Measurements from ENCODE around the gene C12orf76. TPM values are rescaled to one million over a fixed set of nuclear protein-coding genes. Genes with fewer than 3 reads are reported as not detected.
A peak's percentile ranks its signal among the peaks of the same experiment; 100 is the strongest.

The C12orf76 gene
- total and polyA plus RNA-seq, 10 of the 15 experiments (the other 5 are each of a cell fraction or from before 2014, with no cell fraction given): 3.6 to 20.4 (median 10.7) TPM

- H3K4me3 ChIP-seq: peak overlapping the region; percentile 58
- CTCF ChIA-PET: interaction anchor here (0.9 to 3.0 kb wide), 5 partner anchors 9 to 232 kb away, joined by 3 to 14 read pairs (median 5); partner anchors contain the start of genes ANKRD13A and GIT2
- H3K9ac ChIP-seq (ENCODE audit: control insufficient read depth, insufficient read depth, low read length): 0 out of 2 replicates have a peak overlapping the region, but pooled peaks have one; percentile 47
- H3K27me3 ChIP-seq (replicated peaks in 1 of 2; ENCODE audit: control insufficient read depth in 2 of 2, insufficient read depth in 2 of 2, low read length in 1 of 2): no peaks in the 10 kb centered on the region
- 10% methylated on average over 6 of the region's 6 CpGs for WGBS (ENCODE audit: insufficient coverage, insufficient replicate concordance, low lambda C conversion rate, missing lambda C conversion rate)
- no peaks in the 10 kb centered on the region for H4K20me1 ChIP-seq (ENCODE audit: control insufficient read depth, insufficient read depth)
- intact Hi-C loops (cut with micrococcal nuclease; ENCODE audit: unreplicated experiment) (no loop called here), in situ Hi-C loops (cut with MboI) (no loop called here)
- H3K36me3 ChIP-seq (ENCODE audit: control insufficient read depth in 2 of 2, insufficient read depth in 2 of 2, low read length in 1 of 2): peaks cover 1 to 26% of the 10 kb centered on the region in 2 experiments
- H3K27ac ChIP-seq (ENCODE audit: control insufficient read depth, insufficient read depth): peak overlapping the region; percentile 83
- H3K4me2 ChIP-seq (ENCODE audit: control insufficient read depth, insufficient read depth): peak overlapping the region; percentile 91
- ATAC-seq (peak; percentile 89), DNase-seq (ENCODE audit: low read depth, low spot score) (no peak), FAIRE-seq (no peak)
- no peak overlapping the region; the same call in 1 of the 2 replicates for H2AFZ ChIP-seq (ENCODE audit: control insufficient read depth, low read depth, low read length)
- RAD21 ChIA-PET (ENCODE audit: unreplicated experiment): interaction anchor here (1.2 to 3.2 kb wide), 5 partner anchors 8 to 17 kb away, joined by 3 to 31 read pairs (median 8); partner anchors contain the start of genes ANKRD13A and GIT2
- no TSS peak for BruUV-seq (replicated peaks)
- POLR2A ChIA-PET: interaction anchor here (1.1 to 5.1 kb wide), 5 partner anchors 10 to 67 kb away, joined by 4 to 40 read pairs (median 10); partner anchors contain the start of genes ANKRD13A and GIT2
- peaks cover 38% of the 10 kb centered on the region for H3K79me2 ChIP-seq (ENCODE audit: control insufficient read depth, insufficient read depth, low read length)
- H3K4me1 ChIP-seq (ENCODE audit: control insufficient read depth, insufficient read depth, low read length): peaks cover 40% of the 10 kb centered on the region
- H3K9me3 ChIP-seq (replicated peaks; ENCODE audit: control insufficient read depth, insufficient read depth, low read length): no peaks in the 10 kb centered on the region
- SMC1A ChIA-PET (ENCODE audit: uncharacterized antibody, unreplicated experiment): interaction anchor here (1.0 to 4.3 kb wide), 7 partner anchors 10 to 69 kb away, joined by 3 to 32 read pairs (median 7); partner anchors contain the start of genes ANKRD13A and GIT2
- no peak for TF ChIP-seq MAX (IDR thresholded peaks at IDR 0.05; ENCODE audit: low read depth, low read length)
- TF ChIP-seq IKZF2 (IDR thresholded peaks at IDR 0.05): peak; percentile 20 to 27; a peak in 1 of 4 replicates
- peak; percentile 13 for TF ChIP-seq MEF2B (IDR thresholded peaks at IDR 0.05; ENCODE audit: partially characterized antibody, poor library complexity, severe bottlenecking)
- TF ChIP-seq TCF12 (IDR thresholded peaks at IDR 0.05; ENCODE audit: low read depth, low read length): no peak
- TF ChIP-seq CREM (IDR thresholded peaks at IDR 0.05; ENCODE audit: low read depth): peak; percentile 67
- TF ChIP-seq ATF7 (IDR thresholded peaks at IDR 0.05; ENCODE audit: low read depth): peak; percentile 82
- TF ChIP-seq EP300 (IDR thresholded peaks at IDR 0.05; ENCODE audit: borderline replicate concordance in 1 of 2, control insufficient read depth in 1 of 2, low read depth in 2 of 2, low read length in 2 of 2): no peak
- no peak for TF ChIP-seq JUND (IDR thresholded peaks at IDR 0.05; ENCODE audit: low read depth, low read length)
- TF ChIP-seq CBX3 (IDR thresholded peaks at IDR 0.05; ENCODE audit: borderline replicate concordance, low read depth): no peak
- TF ChIP-seq HDAC6 (IDR thresholded peaks at IDR 0.05; ENCODE audit: unreplicated experiment): no peak
- TF ChIP-seq KAT2A (conservative IDR thresholded peaks at IDR 0.05; ENCODE audit: control insufficient read depth, low read depth, low read length): no peak
- peak; percentile 20 for TF ChIP-seq SP1 (IDR thresholded peaks at IDR 0.05; ENCODE audit: low read depth, low read length)
- 0 out of 4 replicates have a peak, but pooled peaks of 1 of the 2 experiments have one; percentile 67 for TF ChIP-seq CEBPB (IDR thresholded peaks at IDR 0.05; ENCODE audit: borderline replicate concordance in 1 of 2, low read depth in 2 of 2, low read length in 2 of 2)
- TF ChIP-seq, protein P1, sequence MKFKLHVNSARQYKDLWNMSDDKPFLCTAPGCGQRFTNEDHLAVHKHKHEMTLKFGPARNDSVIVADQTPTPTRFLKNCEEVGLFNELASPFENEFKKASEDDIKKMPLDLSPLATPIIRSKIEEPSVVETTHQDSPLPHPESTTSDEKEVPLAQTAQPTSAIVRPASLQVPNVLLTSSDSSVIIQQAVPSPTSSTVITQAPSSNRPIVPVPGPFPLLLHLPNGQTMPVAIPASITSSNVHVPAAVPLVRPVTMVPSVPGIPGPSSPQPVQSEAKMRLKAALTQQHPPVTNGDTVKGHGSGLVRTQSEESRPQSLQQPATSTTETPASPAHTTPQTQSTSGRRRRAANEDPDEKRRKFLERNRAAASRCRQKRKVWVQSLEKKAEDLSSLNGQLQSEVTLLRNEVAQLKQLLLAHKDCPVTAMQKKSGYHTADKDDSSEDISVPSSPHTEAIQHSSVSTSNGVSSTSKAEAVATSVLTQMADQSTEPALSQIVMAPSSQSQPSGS (IDR thresholded peaks at IDR 0.05; ENCODE audit: low read length): peak; percentile 67
- TF ChIP-seq BACH1 (IDR thresholded peaks at IDR 0.05; ENCODE audit: borderline replicate concordance): no peak
- TF ChIP-seq, protein P2, sequence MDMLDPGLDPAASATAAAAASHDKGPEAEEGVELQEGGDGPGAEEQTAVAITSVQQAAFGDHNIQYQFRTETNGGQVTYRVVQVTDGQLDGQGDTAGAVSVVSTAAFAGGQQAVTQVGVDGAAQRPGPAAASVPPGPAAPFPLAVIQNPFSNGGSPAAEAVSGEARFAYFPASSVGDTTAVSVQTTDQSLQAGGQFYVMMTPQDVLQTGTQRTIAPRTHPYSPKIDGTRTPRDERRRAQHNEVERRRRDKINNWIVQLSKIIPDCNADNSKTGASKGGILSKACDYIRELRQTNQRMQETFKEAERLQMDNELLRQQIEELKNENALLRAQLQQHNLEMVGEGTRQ (IDR thresholded peaks at IDR 0.05; ENCODE audit: borderline replicate concordance, low read depth, low read length): no peak
- TF ChIP-seq PAX8 (IDR thresholded peaks at IDR 0.05): no peak
- no peak for TF ChIP-seq TAF1 (IDR thresholded peaks at IDR 0.05; ENCODE audit: borderline replicate concordance, low read depth, low read length)
- TF ChIP-seq STAT3 (IDR thresholded peaks at IDR 0.05; ENCODE audit: low read depth, low read length): no peak
- TF ChIP-seq SIN3A (IDR thresholded peaks at IDR 0.05; ENCODE audit: low read depth, low read length): no peak
- TF ChIP-seq FOXK2 (IDR thresholded peaks at IDR 0.05): no peak
- peak; percentile 86 for TF ChIP-seq CREB1 (IDR thresholded peaks at IDR 0.05; ENCODE audit: low read depth)
- TF ChIP-seq PML (IDR thresholded peaks at IDR 0.05; ENCODE audit: low read length): no peak
- 0 out of 2 replicates have a peak, but pooled peaks have one; percentile 40 for TF ChIP-seq NR2F1 (conservative IDR thresholded peaks at IDR 0.05)
- no peak for TF ChIP-seq STAT1 (conservative IDR thresholded peaks at IDR 0.05)
Observed at GRCh38 chr12:110012137-110012536, 36.2 kb downstream of the C12orf76 start.

Data from GM12878 (cell line).